HG03045 (cell line): ENCODE measurements around the gene ALKBH7.

ENCODE experiments used
- ATAC-seq: cut with Tn5 transposase; IDR thresholded peaks from one replicate; pipeline ENCODE4 v1.9.1; 2021; ENCODE audit warnings: mild to moderate bottlenecking, moderate library complexity; ENCODE audit not compliant: unreplicated experiment

ALKBH7 gene

GRCh38 chr19:6424195-6424938 lies 51.8 kb downstream of the ALKBH7 start, which contains the start of gene KHSRP:
KHSRP (minus strand) TSS chr19:6424811; CDS start chr19:6424701, 110 bp downstream.
- no peak for ATAC-seq
